8988T (cell line): ENCODE measurements around the gene PLK2.
A peak's percentile ranks its signal among the peaks of the same experiment; 100 is the strongest.

Source experiments
- DNase-seq: peaks from one replicate; pipeline ENCODE4 v3.0.0; 2011

Gene PLK2

DNA sequence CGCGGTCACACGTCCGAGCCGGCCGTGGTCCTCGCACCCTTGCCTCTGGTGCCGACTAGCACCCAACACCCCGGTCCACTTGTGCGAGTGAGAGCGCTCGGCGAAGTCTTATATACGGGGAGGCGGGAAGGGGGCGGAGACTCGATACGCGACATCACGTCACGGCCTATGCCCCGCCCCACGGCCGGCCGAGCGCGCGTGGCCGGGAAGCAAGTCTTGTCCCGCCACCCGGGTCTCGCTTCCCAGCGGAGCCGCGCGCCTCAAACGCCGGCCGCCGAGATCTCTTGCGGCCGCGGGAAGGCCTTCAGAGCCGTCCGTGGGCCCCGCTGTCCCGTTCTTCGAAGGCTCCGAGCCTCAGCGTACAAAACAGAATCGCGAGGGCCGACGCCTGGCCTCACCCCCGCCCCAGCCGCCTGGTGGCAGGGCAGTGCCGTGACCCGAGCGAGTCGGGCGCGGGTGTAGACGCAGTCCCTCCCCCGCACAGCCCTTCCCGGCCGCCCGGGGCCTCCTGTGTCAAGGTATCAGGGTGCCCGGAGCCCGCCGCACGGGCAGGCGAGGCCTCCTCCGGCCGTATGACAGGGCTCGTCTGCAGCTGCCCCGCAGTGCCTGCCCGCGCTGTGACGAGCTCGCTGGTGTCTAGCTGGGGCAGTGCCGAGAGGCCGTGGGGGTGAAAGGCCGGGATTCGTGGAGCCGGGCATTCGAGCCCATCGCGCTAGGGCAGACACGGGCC lies at the start of gene PLK2:
TSS of gene PLK2 (minus strand) at position 85 of the 730 bp plus-strand sequence. CDS start 127 bp downstream, outside the sequence.
- peak; percentile 42 for DNase-seq

DNA sequence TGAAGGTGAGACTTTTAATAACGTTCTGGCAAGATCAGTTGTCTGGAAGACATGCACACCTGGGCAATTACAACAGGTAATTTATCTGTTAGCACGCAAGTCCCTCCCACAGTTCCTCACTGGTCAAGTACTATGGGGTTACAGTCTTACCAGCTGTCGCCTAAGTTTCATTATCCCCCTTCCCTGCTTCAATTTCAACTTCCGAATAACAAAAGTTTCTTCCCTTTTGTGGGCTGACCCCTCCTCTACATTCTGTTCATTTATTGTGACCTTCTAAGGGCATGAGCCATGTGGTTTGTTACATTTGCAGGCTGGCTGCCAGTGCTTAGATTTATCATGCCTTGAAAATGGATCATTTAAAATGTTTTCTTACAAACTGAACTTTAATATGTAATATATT lies 47.8 kb upstream of the PLK2 start:
- no peak for DNase-seq

DNA sequence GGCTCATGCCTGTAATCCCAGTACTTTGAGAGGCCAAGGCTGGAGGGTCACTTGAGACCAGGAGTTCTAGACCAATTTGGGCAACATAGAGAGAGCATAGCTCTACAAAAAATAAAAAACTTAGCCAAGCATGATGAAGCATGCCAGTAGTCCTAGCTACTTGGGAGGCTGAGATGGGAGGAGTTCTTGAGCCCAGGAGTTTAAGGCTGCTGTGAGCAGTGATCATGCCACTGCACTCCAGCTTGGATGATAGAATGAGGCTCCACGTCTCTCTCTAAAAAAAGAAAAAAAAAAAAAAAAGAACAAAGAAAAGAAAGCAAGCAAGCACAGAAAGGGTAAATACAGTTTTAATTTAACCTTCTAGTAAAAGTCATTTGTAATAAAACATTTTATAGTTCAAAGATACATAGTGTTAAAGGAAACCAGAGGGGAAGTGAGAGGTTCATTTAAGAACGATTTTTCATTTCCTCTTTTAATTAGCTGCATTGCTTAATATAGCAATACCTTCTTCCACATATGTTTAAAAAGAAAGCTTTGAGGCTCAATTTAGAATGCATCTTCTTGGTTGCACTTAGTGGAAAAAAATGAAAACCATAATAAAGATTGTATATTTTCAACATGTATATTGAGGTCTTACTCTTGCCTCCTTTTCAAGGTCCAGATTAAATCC lies 46.2 kb upstream of the PLK2 start:
- DNase-seq: no peak

DNA sequence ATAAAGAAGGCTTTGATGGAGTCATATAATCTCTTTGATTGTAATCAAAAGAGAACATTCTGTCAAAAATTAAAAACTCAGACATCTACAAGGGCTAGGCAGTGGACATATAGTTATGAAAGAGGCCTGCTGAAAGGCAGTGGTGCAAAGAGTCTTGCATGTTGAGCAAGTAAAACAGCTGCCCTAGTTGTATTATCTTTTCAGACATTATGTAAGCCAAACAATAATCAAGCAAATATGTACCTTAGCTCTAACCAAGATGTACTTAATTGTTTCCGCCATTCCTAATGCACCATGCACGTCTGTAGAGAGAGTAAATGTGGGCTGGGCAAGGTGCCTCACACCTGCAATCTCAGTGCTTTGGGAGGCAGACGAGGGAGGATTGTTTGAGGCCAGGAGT lies 45.6 kb upstream of the PLK2 start:
- no peak for DNase-seq

DNA sequence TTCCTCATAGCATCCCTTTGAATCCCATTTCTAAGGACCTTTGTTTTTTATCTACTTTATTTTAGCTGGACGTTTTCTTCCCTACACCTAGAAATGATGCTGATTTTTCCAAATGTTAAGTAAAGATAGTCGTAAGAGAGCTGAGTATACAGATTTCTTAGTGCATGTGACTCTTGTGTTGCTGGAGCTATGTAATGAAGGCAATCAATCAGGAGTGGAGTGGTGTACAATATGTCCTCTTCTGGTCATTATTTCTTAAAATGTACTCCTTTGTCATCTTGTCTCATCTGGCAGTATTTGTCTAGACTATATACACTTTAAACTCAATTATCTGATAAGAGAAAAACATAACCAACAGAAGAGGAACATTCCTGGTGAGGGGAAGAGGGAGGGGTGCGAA lies 44.9 kb upstream of the PLK2 start:
- DNase-seq: no peak

DNA sequence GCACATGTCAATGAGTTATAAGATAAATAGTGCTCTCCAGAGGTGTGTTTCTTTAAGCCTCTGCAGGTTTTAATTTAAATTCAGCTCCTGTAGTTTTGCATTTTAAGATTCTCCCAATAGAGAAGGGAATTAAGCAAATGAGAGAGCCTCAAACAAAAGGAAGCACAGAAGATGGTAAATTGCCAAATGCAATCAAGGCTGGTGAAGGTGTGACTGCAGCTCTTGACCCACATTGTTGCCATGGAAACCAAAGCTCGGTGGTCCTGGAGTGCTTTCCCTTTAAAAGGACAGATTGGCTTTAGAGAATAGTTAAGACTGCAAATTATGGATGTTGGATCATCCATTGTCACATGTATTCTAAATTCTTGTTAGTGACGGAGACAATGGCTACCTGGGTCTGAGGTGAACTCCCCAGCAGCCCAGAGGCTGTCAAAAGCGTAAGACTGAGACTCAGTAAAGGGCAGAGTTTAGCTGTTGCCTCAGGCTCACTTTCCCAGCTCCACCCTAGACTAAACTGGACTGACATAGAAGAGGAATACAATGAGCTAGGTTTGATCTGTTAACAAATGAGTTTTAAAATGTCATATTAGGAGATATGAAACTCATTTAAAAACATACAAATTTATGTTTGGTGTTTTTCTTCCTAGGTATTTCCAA lies 43.6 kb upstream of the PLK2 start:
- DNase-seq: no peak

DNA sequence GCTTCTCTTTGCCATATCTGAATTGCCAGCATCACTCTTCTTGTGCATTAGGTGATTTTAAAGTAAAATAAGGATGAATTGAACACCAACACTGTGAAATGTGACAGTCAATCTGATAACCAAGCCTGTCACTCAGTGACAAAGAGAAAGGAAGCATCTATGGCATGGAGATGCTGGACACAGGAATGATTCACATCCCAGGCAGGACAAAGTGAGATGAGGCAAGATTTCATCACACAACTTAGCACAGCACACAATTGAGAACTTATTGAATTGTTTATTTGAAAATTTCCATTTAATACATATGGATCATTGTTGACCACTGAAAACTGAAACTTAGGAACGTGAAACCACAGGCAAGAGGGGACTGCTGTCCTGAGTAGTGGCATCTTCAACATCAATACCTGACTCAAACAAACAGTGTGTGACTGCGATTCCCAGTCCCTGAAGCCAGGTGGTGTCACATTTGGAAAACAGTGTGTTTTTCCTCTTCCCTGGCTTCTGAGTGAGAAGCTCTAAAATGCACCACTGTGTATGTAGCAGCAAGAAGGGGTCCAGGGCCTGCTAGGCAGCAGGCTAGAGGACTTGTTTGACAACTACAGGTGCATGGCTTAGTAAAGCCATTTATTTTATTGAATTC lies 42.0 kb upstream of the PLK2 start:
- DNase-seq: no peak

DNA sequence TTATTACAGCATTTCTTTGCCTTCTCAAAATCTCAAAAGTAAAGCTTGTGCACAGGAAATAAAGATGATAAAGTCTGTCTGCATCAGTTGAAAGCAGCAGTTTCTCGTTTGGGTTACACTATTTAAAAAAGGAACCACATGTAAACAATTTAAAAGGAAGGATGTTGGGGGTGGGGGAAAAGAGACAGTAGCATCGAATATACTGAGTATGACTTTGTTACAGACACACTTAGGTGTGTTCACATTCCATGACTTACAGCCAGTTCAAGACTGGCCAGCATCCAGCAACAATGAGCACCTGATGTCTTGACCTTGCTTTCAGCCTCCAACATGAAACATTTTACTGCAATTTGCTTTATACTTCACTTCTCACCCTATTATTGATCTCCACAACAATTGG lies 40.1 kb upstream of the PLK2 start:
- no peak for DNase-seq

DNA sequence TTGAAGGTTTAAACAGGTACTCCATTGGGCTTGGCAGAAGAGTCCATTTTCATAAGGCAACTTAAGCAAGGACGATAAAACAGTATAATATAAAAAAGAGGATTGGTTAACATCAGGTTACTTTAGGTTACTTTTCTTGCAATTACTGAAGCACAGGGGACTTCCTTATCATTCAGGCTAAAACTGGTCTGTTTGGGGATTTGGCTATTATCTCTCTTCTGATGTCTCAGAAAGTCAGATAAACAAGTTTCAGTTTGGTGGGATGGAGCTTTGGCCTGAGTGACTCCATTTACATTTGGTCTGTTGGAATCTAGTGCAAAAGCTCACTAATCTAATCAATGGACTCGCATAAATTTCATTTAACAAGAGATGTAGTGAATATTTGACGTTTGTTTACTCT lies 39.3 kb upstream of the PLK2 start:
- DNase-seq: no peak

DNA sequence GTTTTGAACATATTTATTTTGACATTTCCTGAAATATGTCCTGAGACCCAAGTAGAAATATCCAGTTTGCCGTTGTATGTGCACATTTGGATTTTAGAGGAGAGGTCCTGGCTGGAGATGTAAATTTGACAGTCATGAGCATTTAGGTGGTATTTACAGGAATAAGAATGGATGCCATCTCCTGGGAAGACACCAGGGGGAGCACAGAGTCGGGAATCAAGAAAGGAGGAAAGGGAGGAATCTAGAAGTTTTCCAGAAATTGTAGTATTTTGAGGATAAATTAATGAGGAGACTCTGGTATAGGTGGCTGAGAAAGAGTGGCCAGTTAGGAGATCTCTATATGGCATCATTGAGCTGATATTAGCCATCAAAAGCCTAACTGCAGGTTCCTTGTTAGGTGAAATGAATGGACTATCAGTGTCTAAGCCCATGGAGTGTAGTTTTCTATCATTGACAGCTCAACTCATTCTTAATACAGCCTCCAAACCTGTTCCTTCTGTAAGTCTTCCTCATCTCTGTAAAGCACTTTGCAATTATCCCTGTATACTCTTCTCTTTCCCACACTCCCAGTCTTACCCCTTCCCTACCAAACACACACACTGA lies 38.6 kb upstream of the PLK2 start:
- no peak for DNase-seq

DNA sequence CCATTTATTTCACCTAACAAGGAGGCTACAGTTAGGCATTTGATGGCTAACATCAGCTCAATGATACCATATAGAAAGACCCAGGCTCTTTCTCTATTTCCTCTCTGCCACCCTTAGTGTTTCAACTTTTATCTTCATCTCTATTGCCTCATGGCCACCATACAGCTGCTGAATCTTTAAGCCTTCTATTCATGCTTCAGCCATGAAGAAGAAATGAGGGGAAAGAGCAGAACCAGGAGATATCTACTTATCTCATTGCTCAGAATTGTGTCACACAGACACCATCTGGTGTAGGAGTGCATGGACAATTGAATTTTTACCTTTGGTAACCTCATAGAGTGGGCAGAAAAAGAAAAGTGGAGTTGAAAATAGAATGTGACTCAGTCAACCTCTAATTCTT lies 38.0 kb upstream of the PLK2 start:
- no peak for DNase-seq

DNA sequence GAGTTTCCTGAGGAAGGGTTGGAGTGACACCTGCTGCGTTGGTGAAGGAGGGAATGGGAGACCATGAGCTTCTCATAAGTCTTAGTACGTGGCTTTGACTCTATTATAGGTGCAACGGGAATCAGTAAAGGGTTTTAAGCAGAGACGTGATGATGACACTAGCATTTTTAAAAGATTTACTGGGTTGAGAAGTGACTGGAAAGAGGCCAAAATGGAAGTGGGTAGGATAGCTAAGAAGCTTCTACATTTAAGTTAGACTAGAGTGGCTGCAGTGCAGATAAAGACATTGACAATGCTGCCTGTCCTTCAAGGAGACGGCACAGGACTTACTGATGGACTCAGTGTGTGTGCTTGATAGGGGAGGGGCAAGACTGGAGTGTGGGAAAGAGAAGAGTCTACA lies 37.5 kb upstream of the PLK2 start:
- DNase-seq: no peak

DNA sequence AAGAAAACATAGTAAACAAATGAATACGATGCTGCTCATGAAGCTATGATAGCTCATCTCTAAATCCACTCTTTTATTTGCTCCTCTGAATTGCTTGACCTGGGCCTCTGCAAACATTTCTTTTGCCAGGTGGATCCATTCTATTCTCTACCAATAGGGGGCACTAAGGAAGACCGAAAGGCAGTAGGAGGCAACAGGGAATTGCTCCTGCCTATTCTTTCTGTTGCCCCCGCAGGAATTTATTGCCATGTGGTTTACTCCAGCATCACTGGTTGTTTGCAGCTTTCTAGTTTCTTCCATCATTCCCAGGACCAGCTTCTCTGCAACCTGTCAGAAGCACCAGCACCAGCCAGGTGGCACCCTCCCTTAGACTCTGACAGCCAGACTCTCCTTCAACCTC lies 36.6 kb upstream of the PLK2 start:
- DNase-seq: no peak

DNA sequence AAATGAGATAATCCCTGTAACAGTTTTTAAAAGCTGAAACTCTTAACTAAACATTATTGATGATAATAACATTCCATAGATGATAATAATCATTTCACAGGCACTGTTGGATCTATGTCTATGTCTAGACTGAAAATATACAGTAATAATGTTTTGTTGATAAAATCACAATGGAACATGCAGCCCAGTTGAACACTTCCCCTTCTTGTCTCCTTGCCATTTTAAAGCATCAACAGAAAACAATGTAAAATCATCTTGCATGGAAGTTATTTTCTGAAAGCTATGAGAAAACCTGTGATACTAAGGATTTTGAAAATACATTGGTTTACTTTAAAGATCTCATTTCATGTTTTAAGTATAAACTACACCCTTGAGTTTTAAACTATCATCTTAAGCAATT lies 33.3 kb upstream of the PLK2 start:
- DNase-seq: no peak

DNA sequence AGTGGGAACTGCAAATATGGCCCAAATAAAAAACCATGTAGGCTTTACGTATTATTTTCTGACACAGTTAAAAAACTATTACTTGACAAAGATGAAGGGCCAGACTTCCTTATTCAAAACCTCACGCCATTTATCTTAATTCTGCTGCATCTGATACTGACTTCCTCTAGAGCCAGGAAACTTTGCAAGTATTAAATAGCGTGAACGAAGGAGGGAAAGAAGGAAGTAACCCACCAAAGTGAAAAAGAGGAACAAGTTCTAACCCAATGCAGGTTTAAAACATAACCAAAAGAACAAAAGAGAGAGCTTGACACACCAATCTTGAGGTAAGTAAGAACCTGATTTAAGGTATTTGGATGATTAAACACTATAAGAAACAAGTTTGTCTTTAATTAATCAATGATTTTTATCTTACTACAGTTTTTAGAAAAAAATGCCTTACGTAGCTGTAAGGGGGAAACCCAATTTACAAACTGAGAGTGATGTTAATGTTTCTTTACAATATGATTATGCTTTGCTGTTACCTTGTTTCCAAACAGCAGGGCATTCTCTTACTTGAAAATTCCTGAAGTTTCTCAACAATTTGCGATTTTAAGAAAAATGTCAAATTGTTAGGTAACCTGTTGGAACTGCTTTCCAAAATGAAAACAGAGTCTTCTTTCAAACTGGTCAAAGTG lies 31.5 kb upstream of the PLK2 start, which contains the start of gene GAPT:
TSS of gene GAPT (plus strand) at position 220 of the 677 bp plus-strand sequence. CDS start 3,102 bp downstream, outside the sequence.
- DNase-seq: no peak

DNA sequence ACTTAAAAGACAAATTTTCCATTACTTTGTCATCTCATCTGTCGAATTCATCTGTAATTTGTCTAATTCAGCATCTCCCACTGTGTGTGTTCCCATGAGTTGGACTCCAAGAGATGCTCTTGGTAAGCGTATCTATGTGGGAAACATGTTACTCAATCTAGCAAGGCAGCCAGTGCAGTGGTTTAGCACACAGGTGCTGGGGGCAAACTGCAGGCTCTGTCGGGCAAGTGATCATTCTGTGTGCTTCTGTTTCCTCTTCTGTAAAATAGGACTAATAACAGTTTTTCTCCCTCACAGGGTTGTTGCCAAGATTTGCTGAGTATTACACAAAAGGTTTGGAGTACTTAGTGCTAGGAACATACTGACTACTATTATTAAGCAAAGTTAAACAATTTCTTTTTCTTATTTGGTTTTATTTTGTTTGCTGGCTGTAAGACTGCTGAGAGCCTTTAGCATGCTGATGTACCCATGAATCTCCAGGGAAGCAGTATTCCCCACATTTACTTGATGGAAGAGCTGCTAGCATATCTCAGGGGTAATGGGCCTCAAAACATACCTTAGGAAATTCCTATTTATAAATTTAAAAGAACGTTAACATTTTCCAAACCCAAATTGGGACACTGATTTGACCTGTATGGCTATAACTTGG lies 30.6 kb upstream of the PLK2 start:
- DNase-seq: no peak

DNA sequence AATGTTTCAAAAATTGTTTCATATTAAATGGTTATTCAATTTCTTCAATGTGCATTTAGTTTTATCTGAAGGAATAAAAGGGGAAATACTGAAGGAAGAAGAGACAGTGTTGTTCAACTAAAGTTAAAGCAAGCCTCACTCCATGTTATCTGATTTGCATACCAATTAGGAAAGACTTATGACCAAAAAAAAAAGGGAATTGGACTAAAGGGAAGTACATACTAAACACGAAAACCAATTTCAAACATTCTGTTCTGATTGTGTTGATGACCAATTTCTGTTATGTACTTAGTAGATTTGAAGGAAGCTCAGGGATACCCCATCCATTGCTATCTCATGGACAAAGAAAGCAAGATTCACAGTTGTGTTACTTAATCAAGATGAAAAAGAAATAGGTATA lies 26.4 kb upstream of the PLK2 start:
- no peak for DNase-seq

DNA sequence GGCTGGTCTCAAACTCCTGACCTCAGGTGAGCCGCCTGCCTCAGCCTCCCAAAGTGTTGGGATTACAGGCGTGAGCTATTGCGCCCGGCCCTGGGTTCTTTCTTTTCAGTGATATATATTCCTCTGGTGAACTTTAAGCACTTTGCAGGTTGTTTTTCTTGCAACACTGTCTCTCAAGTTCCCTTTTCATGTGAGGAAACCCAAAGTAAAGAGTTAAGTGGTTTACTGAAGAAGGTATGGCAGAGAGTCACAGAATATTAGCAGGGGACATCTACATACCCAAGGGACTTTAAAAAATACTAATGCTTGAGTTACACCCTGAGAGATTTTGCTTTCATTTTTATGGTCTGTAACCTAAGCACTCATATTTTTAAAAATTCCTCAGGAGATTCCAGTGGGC lies 24.6 kb upstream of the PLK2 start:
- no peak for DNase-seq

DNA sequence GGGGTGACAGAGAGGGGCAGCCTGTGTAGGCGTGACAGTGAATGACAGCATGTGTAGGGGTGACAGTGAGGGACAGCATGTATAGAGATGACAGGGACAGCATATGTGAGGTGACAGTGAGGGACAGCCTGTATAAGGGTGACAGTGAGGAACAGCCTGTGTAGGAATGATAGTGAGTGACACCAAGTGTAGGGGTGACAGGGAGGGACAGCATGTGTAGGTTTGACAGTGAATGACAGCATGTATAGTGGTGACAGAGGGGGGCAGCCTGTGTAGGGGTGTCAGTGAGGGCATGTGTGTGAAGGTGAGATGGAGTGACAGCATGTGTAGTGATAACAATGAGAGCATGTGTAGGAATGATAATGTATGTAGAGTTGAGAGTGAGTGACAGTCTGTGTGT lies 22.6 kb upstream of the PLK2 start:
- DNase-seq: no peak

DNA sequence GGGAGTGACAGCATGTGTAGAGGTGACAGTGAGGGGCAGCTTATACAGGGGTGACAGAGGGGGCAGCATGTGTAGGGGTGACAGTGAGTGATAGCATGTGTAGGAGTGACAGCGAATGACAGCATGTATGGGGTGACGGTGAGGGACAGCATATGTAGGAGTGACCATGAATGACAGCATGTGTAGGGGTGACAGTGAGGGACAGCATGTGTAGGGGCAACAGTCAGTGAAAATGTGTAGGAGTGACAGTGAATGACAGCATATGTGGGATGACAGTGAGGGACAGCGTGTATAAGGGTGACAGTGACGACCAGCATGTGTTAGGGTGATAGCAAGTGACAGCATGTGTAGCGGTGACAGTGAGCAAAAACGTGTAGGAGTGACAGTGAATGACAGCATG lies 21.9 kb upstream of the PLK2 start:
- no peak for DNase-seq

DNA sequence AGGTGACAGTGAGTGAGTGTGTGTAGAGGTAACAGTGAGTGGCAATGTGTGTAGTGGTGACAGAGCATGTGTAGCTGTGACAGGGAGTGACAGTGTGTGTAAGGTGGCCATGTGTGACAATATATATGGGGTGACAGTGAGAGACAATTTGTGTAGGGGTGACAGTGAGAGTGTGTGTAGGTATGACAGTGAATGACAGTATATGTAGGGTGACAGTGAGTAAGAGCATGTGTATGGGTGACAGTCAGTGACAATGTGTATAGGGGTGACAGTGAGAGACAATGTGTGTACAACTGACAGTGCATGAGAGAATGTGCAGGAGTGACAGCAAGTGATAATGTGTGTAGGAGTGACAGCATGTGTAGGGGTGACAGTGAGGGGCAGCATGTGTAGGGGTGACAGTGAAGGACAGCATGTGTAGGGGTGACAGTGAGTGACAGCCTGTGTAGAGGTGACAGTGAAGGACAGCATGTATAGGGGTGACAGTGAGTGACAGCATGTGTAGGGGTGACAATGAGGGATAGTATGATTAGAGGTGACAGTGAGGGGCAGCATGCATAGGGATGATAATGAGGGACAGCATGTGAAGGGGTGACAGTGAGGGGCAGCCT lies 21.3 kb upstream of the PLK2 start:
- DNase-seq: no peak
